Trophoblast cell (in vitro differentiated cells and primary cell): Measurements from ENCODE around the gene LPIN1.

ENCODE experiments used
- DNase-seq, 2 donors: peaks; one replicate each; pipeline ENCODE4 v3.0.0-alpha.2; 2016
- H2AFZ ChIP-seq: 2 replicates; pipeline ENCODE4 v1.6.1; 2013; ENCODE audit warnings: low read length, moderate library complexity, mild to moderate bottlenecking; ENCODE audit not compliant: insufficient read depth, poor library complexity
- H2AK5ac ChIP-seq: 2 replicates; pipeline ENCODE4 v1.6.1; 2013; ENCODE audit warnings: mild to moderate bottlenecking, low read length
- H2BK120ac ChIP-seq: 2 replicates; pipeline ENCODE4 v1.6.1; 2013; ENCODE audit warnings: low read length, mild to moderate bottlenecking, moderate library complexity; ENCODE audit not compliant: insufficient read depth, poor library complexity
- H2BK12ac ChIP-seq: 2 replicates; pipeline ENCODE4 v1.6.1; 2013; ENCODE audit warnings: mild to moderate bottlenecking, low read length, moderate library complexity
- H2BK5ac ChIP-seq: 2 replicates; pipeline ENCODE4 v1.6.1; 2013; ENCODE audit warnings: low read length, low read depth, moderate library complexity, mild to moderate bottlenecking; ENCODE audit not compliant: poor library complexity
- H3K14ac ChIP-seq: 2 replicates; pipeline ENCODE4 v1.6.1; 2013; ENCODE audit warnings: mild to moderate bottlenecking, low read length
- H3K18ac ChIP-seq: 2 replicates; pipeline ENCODE4 v1.6.1; 2013; ENCODE audit warnings: mild to moderate bottlenecking, low read length
- H3K23ac ChIP-seq: 2 replicates; pipeline ENCODE4 v1.6.1; 2013; ENCODE audit warnings: low read length
- H3K27ac ChIP-seq: 2 replicates; pipeline ENCODE4 v1.5.1; 2013; ENCODE audit warnings: low read depth, mild to moderate bottlenecking, inconsistent platforms, low read length, moderate library complexity
- H3K27me3 ChIP-seq: 2 replicates; pipeline ENCODE4 v1.6.1; 2013; ENCODE audit warnings: inconsistent platforms, mild to moderate bottlenecking, low read length, moderate library complexity; ENCODE audit not compliant: insufficient read depth
- H3K36me3 ChIP-seq, 2 experiments: 1 replicate in 1 of 2; 2 replicates in 1 of 2; pipeline ENCODE4 v1.6.1; 2013; ENCODE audit warnings: low read length in 2 of 2, mild to moderate bottlenecking in 2 of 2, moderate library complexity in 1 of 2; ENCODE audit not compliant: insufficient read depth in 2 of 2, control insufficient read depth in 1 of 2
- H3K4ac ChIP-seq: 2 replicates; pipeline ENCODE4 v1.6.1; 2013; ENCODE audit warnings: low read depth, mild to moderate bottlenecking, low read length, moderate library complexity
- H3K4me1 ChIP-seq, 2 experiments: 1 replicate in 1 of 2; 2 replicates in 1 of 2; pipeline ENCODE4 v1.6.1; 2013; ENCODE audit warnings: low read length in 2 of 2, mild to moderate bottlenecking in 2 of 2, moderate library complexity in 1 of 2; ENCODE audit not compliant: insufficient read depth in 2 of 2, control insufficient read depth in 1 of 2
- H3K4me2 ChIP-seq: 2 replicates; pipeline ENCODE4 v1.6.1; 2013; ENCODE audit warnings: inconsistent platforms, mild to moderate bottlenecking, low read length, moderate library complexity
- H3K4me3 ChIP-seq: 2 replicates; pipeline ENCODE4 v1.5.1; 2013; ENCODE audit warnings: mild to moderate bottlenecking, low read depth, low read length, inconsistent platforms
- H3K79me1 ChIP-seq: one replicate; pipeline ENCODE4 v1.6.1; 2013; ENCODE audit warnings: low read length
- H3K79me2 ChIP-seq: 2 replicates; pipeline ENCODE4 v1.6.1; 2013; ENCODE audit warnings: low read length, mild to moderate bottlenecking; ENCODE audit not compliant: control insufficient read depth, insufficient read depth, poor library complexity
- H3K9ac ChIP-seq: 2 replicates; pipeline ENCODE4 v1.6.1; 2013; ENCODE audit warnings: mild to moderate bottlenecking, low read length
- H3K9me3 ChIP-seq: 2 replicates; pipeline ENCODE4 v1.6.1; 2013; ENCODE audit warnings: low read depth, mild to moderate bottlenecking, control low read depth, inconsistent platforms, low read length; ENCODE audit not compliant: insufficient read depth
- H4K12ac ChIP-seq: 2 replicates; pipeline ENCODE4 v1.6.1; 2013; ENCODE audit warnings: low read depth, mild to moderate bottlenecking, low read length, moderate library complexity
- H4K8ac ChIP-seq: 2 replicates; pipeline ENCODE4 v1.6.1; 2013; ENCODE audit warnings: low read depth, mild to moderate bottlenecking, low read length, moderate library complexity
- H4K91ac ChIP-seq: one replicate; pipeline ENCODE4 v1.6.1; 2013; ENCODE audit warnings: low read depth, mild to moderate bottlenecking, low read length, moderate library complexity
- WGBS: extraction: QIAGEN DNeasy Blood & Tissue Kit; methylation state at CpG from one replicate; pipeline ENCODE4 v1.1.7; 2013; ENCODE audit warnings: missing lambda C conversion rate; ENCODE audit not compliant: insufficient read length, insufficient coverage; ENCODE audit errors: extremely low coverage; 5-methylcytosine and 5-hydroxymethylcytosine counted together

LPIN1 gene

GRCh38 chr2:11873356-11874154 lies 127.1 kb downstream of the LPIN1 start:
- WGBS = no CpG with 5 or more reads among the region's 11 CpGs
- Histone ChIP-seq H3K27me3 (no peaks in the 10 kb centered on the region), H3K14ac (no peak overlapping the region)

GRCh38 chr2:11874861-11875260 lies 128.4 kb downstream of the LPIN1 start:
- no peak overlapping the region for H3K27ac ChIP-seq
- H3K9me3 ChIP-seq = peaks cover 2% of the 10 kb centered on the region
- no peak overlapping the region for H4K12ac ChIP-seq
- H2AFZ ChIP-seq = no peak overlapping the region
- no peak overlapping the region for H4K91ac ChIP-seq
- H3K79me2 ChIP-seq = peaks cover 2% of the 10 kb centered on the region
- H3K36me3 ChIP-seq = no peaks in the 10 kb centered on the region
- H2BK120ac ChIP-seq = no peak overlapping the region
- DNase-seq = no peak
- H3K27me3 ChIP-seq = no peaks in the 10 kb centered on the region
- no peak overlapping the region for H3K4ac ChIP-seq
- H3K4me3 ChIP-seq = no peak overlapping the region
- H2AK5ac ChIP-seq = no peak overlapping the region
- H3K79me1 ChIP-seq = no peaks in the 10 kb centered on the region
- peaks cover 3 to 8% of the 10 kb centered on the region in 2 experiments for H3K4me1 ChIP-seq
- no peak overlapping the region for H2BK5ac ChIP-seq
- WGBS = no CpG with 5 or more reads among the region's 15 CpGs
- H3K23ac ChIP-seq = no peak overlapping the region
- H3K18ac ChIP-seq = no peak overlapping the region
- H4K8ac ChIP-seq = no peak overlapping the region
- no peak overlapping the region for H3K14ac ChIP-seq
- H3K9ac ChIP-seq = no peak overlapping the region
- H3K4me2 ChIP-seq = no peak overlapping the region
- no peak overlapping the region for H2BK12ac ChIP-seq

More at GRCh38 chr2:11873356-11874154, 127.1 kb downstream of the LPIN1 start:
- peaks cover 6 to 14% of the 10 kb centered on the region in 2 experiments for H3K4me1 ChIP-seq
- no peak overlapping the region for H3K4ac ChIP-seq
- no peak overlapping the region for H4K8ac ChIP-seq
- no peak overlapping the region for H2BK12ac ChIP-seq
- H3K9ac ChIP-seq = no peak overlapping the region
- H3K4me3 ChIP-seq = no peak overlapping the region
- no peaks in the 10 kb centered on the region for H3K36me3 ChIP-seq
- no peak overlapping the region for H2AFZ ChIP-seq
- H4K12ac ChIP-seq = no peak overlapping the region
- no peak overlapping the region for H4K91ac ChIP-seq
- H3K23ac ChIP-seq = no peak overlapping the region
- H2BK120ac ChIP-seq = no peak overlapping the region
- no peak overlapping the region for H2BK5ac ChIP-seq
- H3K79me1 ChIP-seq = peaks cover 3% of the 10 kb centered on the region
- H3K79me2 ChIP-seq = peaks cover 2% of the 10 kb centered on the region
- no peak overlapping the region for H2AK5ac ChIP-seq
- peaks cover 2% of the 10 kb centered on the region for H3K9me3 ChIP-seq
- H3K18ac ChIP-seq = no peak overlapping the region
- H3K4me2 ChIP-seq = no peak overlapping the region
- peak in 1 of 2 donors; percentile 19 for DNase-seq
- no peak overlapping the region for H3K27ac ChIP-seq

DNA sequence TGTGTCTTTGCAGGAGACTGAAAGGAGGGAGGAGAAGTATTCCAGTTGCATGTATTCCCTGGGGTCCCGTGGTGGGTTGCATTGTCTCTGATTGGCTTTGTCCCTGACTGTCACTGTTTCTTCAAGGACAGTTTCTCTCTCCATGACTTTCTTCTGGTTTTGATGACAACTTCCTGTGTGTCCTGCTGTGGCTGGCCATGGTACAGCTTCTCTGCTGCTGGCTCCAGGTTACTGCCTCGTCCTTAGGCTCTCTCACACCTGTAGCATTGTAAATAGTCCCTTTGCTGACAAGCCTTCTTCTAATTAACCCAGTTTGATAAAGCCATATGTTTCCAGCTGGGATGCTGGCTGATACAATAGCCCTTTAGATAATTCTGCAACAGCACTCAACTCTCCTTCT lies 129.0 kb downstream of the LPIN1 start:
- Histone ChIP-seq H2AK5ac (no peak overlapping the region), H2BK5ac (no peak overlapping the region), H3K4me3 (no peak overlapping the region), H2BK120ac (no peak overlapping the region), H3K14ac (no peak overlapping the region), H2AFZ (no peak overlapping the region), H3K4ac (no peak overlapping the region), H4K12ac (no peak overlapping the region), H3K9me3 (peaks cover 2% of the 10 kb centered on the region), H3K27me3 (no peaks in the 10 kb centered on the region), H3K36me3 (no peaks in the 10 kb centered on the region), H3K79me2 (peaks cover 2% of the 10 kb centered on the region), H3K79me1 (no peaks in the 10 kb centered on the region), H4K8ac (no peak overlapping the region), H3K4me2 (no peak overlapping the region), H2BK12ac (no peak overlapping the region), H3K9ac (no peak overlapping the region), H3K23ac (no peak overlapping the region), H3K27ac (no peak overlapping the region), H3K18ac (no peak overlapping the region), H4K91ac (no peak overlapping the region), H3K4me1 (peaks cover 2 to 5% of the 10 kb centered on the region in 2 experiments)
- WGBS = no CpG with 5 or more reads among the region's 2 CpGs
- DNase-seq = no peak

- H2BK120ac ChIP-seq = no peak overlapping the region
- WGBS = no CpG with 5 or more reads among the region's 6 CpGs
- H3K79me2 ChIP-seq = no peaks in the 10 kb centered on the region
- no peak overlapping the region for H3K14ac ChIP-seq
- DNase-seq = no peak
- no peak overlapping the region for H2BK5ac ChIP-seq
- H3K4me2 ChIP-seq = no peak overlapping the region
- H3K27me3 ChIP-seq = no peaks in the 10 kb centered on the region
- no peaks in the 10 kb centered on the region for H3K36me3 ChIP-seq
- H3K4me3 ChIP-seq = no peak overlapping the region
- no peak overlapping the region for H2AFZ ChIP-seq
- H2AK5ac ChIP-seq = no peak overlapping the region
- H4K91ac ChIP-seq = no peak overlapping the region
- H3K4ac ChIP-seq = no peak overlapping the region
- no peak overlapping the region for H2BK12ac ChIP-seq
- H3K18ac ChIP-seq = no peak overlapping the region
- H3K4me1 ChIP-seq = no peaks in the 10 kb centered on the region
- H3K9ac ChIP-seq = no peak overlapping the region
- no peaks in the 10 kb centered on the region for H3K79me1 ChIP-seq
- peaks cover 2% of the 10 kb centered on the region for H3K9me3 ChIP-seq
- no peak overlapping the region for H3K23ac ChIP-seq
- H3K27ac ChIP-seq = no peak overlapping the region
- no peak overlapping the region for H4K8ac ChIP-seq
- no peak overlapping the region for H4K12ac ChIP-seq
Observed at GRCh38 chr2:11876436-11876835, 130.0 kb downstream of the LPIN1 start.
